Transverse colon (tissue), 3 donors: ENCODE results near the gene AFTPH.

ENCODE experiments used
- CTCF ChIP-seq, 5 experiments: fragments of 200-600 bp in 3 of 5; fragments of 450-650 bp in 2 of 5; sonication (generic) in 3 of 5; IDR thresholded peaks; 1 replicate in 2 of 5; 2 replicates in 3 of 5; pipeline ENCODE4 v1.5.1; 2016 to 2017; ENCODE audit warnings: antibody characterized with exemption in 5 of 5, inconsistent platforms in 3 of 5, mild to moderate bottlenecking in 2 of 5, moderate library complexity in 1 of 5
- EP300 ChIP-seq: sonication (generic); formaldehyde crosslinking; IDR thresholded peaks from one replicate; pipeline ENCODE4 v1.6.1; 2017; ENCODE audit warnings: antibody characterized with exemption, low read depth
- POLR2A ChIP-seq: fragments of 450-650 bp; IDR thresholded peaks from one replicate; pipeline ENCODE4 v1.6.1; 2016; ENCODE audit warnings: antibody characterized with exemption, mild to moderate bottlenecking, moderate library complexity

- TF ChIP-seq EP300 (no peak), CTCF (IDR thresholded peaks at IDR 0.05) (no peak), POLR2A (no peak)
Observed at GRCh38 chr2:64474636-64475035, 49.5 kb upstream of the AFTPH start.
